ENCODE measurements around the gene CDC42EP2.

Gene CDC42EP2

DNA sequence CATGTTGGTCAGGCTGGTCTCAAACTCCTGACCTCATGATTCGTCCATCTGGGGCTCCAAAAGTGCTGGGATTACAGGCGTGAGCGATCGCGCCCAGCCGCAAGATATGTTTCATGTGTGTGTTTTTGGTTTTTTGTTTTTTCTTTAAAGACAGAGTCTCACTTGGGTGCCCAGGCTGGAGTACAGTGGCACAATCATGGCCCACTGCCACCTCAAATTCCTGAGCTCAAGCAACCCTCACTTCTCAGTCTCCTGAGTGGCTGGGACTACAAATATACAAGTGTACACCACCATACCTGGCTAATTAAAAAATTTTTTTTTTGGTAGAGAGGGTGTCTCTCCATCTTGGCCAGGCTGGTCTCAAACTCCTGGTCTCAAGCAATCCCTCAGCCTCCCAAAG is 48.3 kb downstream of the CDC42EP2 start:
- DNase-seq = no peak

DNA sequence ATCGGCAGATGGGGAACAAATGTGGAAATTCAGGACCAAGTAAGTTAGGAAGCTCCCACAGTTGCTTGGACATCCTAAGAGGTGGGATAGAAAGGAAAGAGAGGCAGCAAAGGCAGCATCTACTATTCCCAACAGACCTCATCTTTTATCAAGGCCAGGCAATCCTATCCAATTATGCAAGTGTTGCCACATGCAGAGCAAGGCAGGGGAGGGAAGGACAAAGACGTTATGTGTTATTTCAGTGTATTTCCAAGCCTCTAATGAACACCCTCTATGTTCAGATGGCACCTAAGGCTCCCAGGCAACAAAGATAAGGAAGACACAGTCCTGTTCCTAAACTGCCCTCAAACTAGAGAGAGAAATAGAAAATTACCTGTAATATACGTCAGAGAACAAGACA is 49.1 kb downstream of the CDC42EP2 start:
- DNase-seq = no peak

GRCh38 chr11:65366340-65366773 is 51.7 kb downstream of the CDC42EP2 start:
- DNase-seq = peak; percentile 74

DNA sequence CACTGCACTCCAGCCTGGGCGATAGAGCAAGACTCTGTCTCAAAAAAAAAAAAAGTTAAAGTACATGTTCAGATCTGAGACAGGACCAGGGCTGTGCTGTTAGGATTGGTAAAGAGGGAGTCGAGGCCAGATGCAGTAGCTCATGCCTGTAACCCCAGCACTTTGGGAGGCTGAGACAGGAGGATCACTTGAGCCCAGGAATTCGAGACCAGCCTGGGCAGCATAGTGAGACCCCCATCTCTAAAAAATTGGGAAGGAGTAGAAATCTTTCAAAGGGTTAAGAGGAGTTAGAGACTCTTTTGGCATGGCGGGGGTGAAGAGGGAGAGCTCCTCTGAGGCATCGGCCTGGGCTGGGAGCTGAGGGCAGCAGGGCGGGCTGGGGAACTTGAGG is 56.0 kb downstream of the CDC42EP2 start:
- no peak for DNase-seq

All from CD4-positive, alpha-beta T cell treated with Interleukin-10 for 1 hour (primary cell).